Inflammatory macrophage (primary cell): ENCODE measurements around the gene STEEP1.

ENCODE experiments used
- DNase-seq, 2 donors: peaks; one replicate each; pipeline ENCODE4 v3.0.0-alpha.2; 2020 to 2022

Gene STEEP1

DNA sequence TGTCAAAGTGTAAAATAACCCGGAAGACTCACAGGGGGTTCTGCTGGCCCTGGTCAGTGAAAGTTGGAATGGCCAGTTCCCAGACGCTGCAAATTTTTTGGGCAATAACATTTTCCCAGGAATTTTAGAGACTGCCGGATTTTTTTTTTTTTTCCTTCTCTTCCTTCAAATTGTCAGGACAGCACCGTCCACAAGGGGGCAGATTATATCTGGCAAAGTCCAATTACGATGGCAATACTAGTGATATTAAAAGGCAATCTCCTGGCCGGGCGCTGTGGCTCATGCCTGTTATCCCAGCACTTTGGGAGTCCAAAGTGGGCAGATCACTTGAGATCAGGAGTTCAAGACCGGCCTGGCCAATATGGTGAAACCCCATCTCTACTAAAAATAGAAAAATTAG, 76.5 kb downstream of the STEEP1 start:
- DNase-seq, result peak; percentile 41 to 47
